Stimulated activated CD4-positive, alpha-beta T cell treated with anti-CD3 and anti-CD28 coated beads, Interleukin-4, amount 100 ng/mL, for 1 hour (primary cell): ENCODE measurements around the gene BRCA1.
"Not testable (repeated sequence)": the region's sequence is repeated elsewhere in the genome, so short reads cannot be mapped to it uniquely, and the experiment has no call there.

Source experiments
- DNase-seq: peaks from one replicate; pipeline ENCODE4 v3.0.0-alpha.2; 2020

The BRCA1 gene

GRCh38 chr17:43125133-43125966 is at the start of gene BRCA1:
TSS of gene BRCA1 (minus strand) at chr17:43125364. CDS start at chr17:43124096, 1,268 bp downstream.
- DNase-seq = peak; percentile 90

GRCh38 chr17:43171586-43172487 is 46.7 kb upstream of the BRCA1 start:
- DNase-seq = no peak

- DNase-seq = peak; percentile 90
Observed at GRCh38 chr17:43170766-43171585, 45.8 kb upstream of the BRCA1 start, which contains the start of gene NBR1. TSS of gene NBR1 (plus strand) at chr17:43171214. CDS start at chr17:43175800, 4,586 bp downstream.

- peak; percentile 83 for DNase-seq
Observed at GRCh38 chr17:43170140-43170765, 45.1 kb upstream of the BRCA1 start.

GRCh38 chr17:43169561-43170139 is 44.5 kb upstream of the BRCA1 start:
- DNase-seq = peak; percentile 13

- DNase-seq = not testable (repeated sequence)
Observed at GRCh38 chr17:43165971-43166370, 40.8 kb upstream of the BRCA1 start.

- DNase-seq = not testable (repeated sequence)
Observed at GRCh38 chr17:43159957-43160356, 34.8 kb upstream of the BRCA1 start.

GRCh38 chr17:43159232-43159631 is 34.1 kb upstream of the BRCA1 start:
- DNase-seq = not testable (repeated sequence)

- no peak for DNase-seq
Observed at GRCh38 chr17:43155666-43156065, 30.5 kb upstream of the BRCA1 start.

- not testable (repeated sequence) for DNase-seq
Observed at GRCh38 chr17:43153197-43153835, 28.2 kb upstream of the BRCA1 start.

GRCh38 chr17:43151880-43152456 is 26.8 kb upstream of the BRCA1 start:
- DNase-seq = no peak

GRCh38 chr17:43146649-43147048 is 21.5 kb upstream of the BRCA1 start:
- DNase-seq = no peak

GRCh38 chr17:43143201-43143600 is 18.0 kb upstream of the BRCA1 start:
- DNase-seq = no peak

GRCh38 chr17:43142153-43142552 is 17.0 kb upstream of the BRCA1 start:
- no peak for DNase-seq

- DNase-seq = no peak
Observed at GRCh38 chr17:43140396-43141332, 15.5 kb upstream of the BRCA1 start.

- DNase-seq = not testable (repeated sequence)
Observed at GRCh38 chr17:43138531-43138930, 13.4 kb upstream of the BRCA1 start.

- DNase-seq = not testable (repeated sequence)
Observed at GRCh38 chr17:43136574-43136973, 11.4 kb upstream of the BRCA1 start.

- DNase-seq = no peak
Observed at GRCh38 chr17:43135454-43135819, 10.3 kb upstream of the BRCA1 start.

- DNase-seq = no peak
Observed at GRCh38 chr17:43134774-43135453, 9.8 kb upstream of the BRCA1 start.
